WTC11 (cell line): ENCODE measurements around the gene LY6G6C.

Source experiments
- CREB1 ChIP-seq: sonication (generic); formaldehyde crosslinking; IDR thresholded peaks from 2 replicates; pipeline ENCODE4 v1.8.0; 2023; ENCODE audit warnings: mild to moderate bottlenecking, missing genetic modification reagents
- EMX1 ChIP-seq: fragments of 250-450 bp; sonication (Bioruptor Pico); IDR thresholded peaks from 2 replicates; pipeline ENCODE4 v1.8.0; 2021; ENCODE audit warnings: mild to moderate bottlenecking
- ESRRA ChIP-seq: sonication (generic); formaldehyde crosslinking; IDR thresholded peaks from 2 replicates; pipeline ENCODE4 v1.8.1; 2022; ENCODE audit warnings: mild to moderate bottlenecking, missing genetic modification reagents, borderline replicate concordance
- NFE2L1 ChIP-seq: sonication (generic); formaldehyde crosslinking; IDR thresholded peaks from 2 replicates; pipeline ENCODE4 v1.8.1; 2023; ENCODE audit warnings: missing genetic modification reagents
- NFYB ChIP-seq: sonication (generic); formaldehyde crosslinking; conservative IDR thresholded peaks from 2 replicates; pipeline ENCODE4 v1.8.0; 2022; ENCODE audit warnings: low read depth, missing genetic modification reagents
- NR3C1 ChIP-seq: sonication (generic); formaldehyde crosslinking; conservative IDR thresholded peaks from 2 replicates; pipeline ENCODE4 v1.8.1; 2023; ENCODE audit warnings: low read depth, mild to moderate bottlenecking, missing genetic modification reagents
- TEAD4 ChIP-seq: sonication (generic); formaldehyde crosslinking; IDR thresholded peaks from 2 replicates; pipeline ENCODE4 v1.8.0; 2022; ENCODE audit warnings: mild to moderate bottlenecking, missing genetic modification reagents
- TP53 ChIP-seq: sonication (generic); formaldehyde crosslinking; IDR thresholded peaks from 2 replicates; pipeline ENCODE4 v1.8.1; 2023; ENCODE audit warnings: mild to moderate bottlenecking, missing genetic modification reagents
- TF ChIP-seq, protein P1 (sequence below): fragments of 200-600 bp; IDR thresholded peaks from 2 replicates; pipeline ENCODE4 v1.8.0; 2022; ENCODE audit warnings: antibody characterized with exemption

DNA sequence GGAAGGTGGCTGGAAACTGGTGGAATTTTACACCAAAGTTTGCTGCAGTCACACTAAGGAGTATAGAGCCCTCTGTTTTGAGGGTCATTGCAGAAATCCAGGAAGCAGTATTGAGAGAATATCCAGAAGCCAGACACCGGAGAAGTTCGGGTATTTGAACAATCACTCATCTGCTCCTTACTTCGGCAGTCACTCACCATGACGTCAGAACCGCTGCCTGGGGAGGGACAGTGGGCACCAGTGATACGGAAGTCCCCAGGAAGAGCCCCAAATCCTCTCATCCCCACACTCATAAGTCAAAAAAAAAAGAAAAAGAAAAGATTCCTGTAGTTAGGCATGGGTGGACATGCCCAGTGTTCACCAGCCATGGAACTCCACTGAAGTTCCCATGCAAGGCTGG is 44.6 kb downstream of the LY6G6C start:
- TF ChIP-seq TP53 (CRISPR knock-in tag) = no peak
- no peak for TF ChIP-seq NFYB (CRISPR knock-in tag)
- TF ChIP-seq, protein P1, sequence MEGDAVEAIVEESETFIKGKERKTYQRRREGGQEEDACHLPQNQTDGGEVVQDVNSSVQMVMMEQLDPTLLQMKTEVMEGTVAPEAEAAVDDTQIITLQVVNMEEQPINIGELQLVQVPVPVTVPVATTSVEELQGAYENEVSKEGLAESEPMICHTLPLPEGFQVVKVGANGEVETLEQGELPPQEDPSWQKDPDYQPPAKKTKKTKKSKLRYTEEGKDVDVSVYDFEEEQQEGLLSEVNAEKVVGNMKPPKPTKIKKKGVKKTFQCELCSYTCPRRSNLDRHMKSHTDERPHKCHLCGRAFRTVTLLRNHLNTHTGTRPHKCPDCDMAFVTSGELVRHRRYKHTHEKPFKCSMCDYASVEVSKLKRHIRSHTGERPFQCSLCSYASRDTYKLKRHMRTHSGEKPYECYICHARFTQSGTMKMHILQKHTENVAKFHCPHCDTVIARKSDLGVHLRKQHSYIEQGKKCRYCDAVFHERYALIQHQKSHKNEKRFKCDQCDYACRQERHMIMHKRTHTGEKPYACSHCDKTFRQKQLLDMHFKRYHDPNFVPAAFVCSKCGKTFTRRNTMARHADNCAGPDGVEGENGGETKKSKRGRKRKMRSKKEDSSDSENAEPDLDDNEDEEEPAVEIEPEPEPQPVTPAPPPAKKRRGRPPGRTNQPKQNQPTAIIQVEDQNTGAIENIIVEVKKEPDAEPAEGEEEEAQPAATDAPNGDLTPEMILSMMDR = no peak
- no peak for TF ChIP-seq NR3C1
- no peak for TF ChIP-seq TEAD4 (CRISPR knock-in tag)
- TF ChIP-seq NFE2L1 (CRISPR knock-in tag) = no peak
- TF ChIP-seq CREB1 (CRISPR knock-in tag) = no peak
- TF ChIP-seq EMX1 (CRISPR knock-in tag) = no peak
- TF ChIP-seq ESRRA = no peak
